Measurements from ENCODE around the gene GPM6B. TPM values are rescaled to one million over a fixed set of nuclear protein-coding genes. Genes with fewer than 3 reads are reported as not detected.

Gene GPM6B
- total RNA-seq, 1 donor: 0.21 TPM

DNA sequence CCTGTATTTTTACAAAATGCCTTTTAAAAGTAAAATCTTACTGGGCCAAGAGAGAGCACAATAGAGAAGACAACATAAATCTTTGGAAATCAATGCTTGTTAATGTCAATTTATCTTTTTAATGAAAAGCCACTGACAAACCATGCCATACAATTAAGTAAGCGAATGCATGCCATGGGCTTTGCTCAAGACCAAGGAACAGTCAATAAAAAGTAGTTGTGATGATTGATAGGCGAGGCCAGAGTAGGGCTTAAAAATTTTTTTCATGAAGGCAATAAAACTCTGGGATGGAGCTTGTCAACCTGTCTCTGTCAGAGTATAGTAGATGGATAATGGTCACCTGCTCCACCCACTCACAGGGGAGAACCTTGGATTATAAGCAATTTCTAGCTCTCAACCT is 17.5 kb upstream of the GPM6B start:
- H3K4me3 ChIP-seq (ENCODE audit: low read length): no peak overlapping the region
- H3K4me1 ChIP-seq (ENCODE audit: insufficient read depth, low read length): no peaks in the 10 kb centered on the region
- H3K9me3 ChIP-seq (ENCODE audit: low read depth, low read length): no peaks in the 10 kb centered on the region
- no peaks in the 10 kb centered on the region for H3K27me3 ChIP-seq (ENCODE audit: insufficient read depth, low read length)

DNA sequence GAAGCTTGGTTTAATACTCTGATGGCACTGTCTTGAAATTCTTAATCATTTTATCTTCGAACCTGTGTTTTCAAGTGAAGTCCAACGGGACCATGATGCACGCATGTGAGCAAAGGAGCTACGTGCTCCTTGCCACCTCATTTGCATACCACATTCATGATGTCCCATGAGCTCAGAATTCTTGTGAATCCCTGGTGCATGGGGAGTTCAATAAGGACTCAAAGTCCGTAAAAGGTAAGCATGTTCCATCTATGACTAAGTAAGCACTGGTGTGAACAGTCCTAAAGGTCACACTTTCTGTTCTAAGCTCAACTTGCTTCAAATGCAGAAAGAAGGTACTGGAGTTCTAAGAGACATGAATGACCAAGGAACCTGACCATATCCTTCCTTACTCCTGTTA is 13.1 kb upstream of the GPM6B start:
- Histone ChIP-seq H3K4me1 (ENCODE audit: insufficient read depth, low read length) (no peaks in the 10 kb centered on the region), H3K27me3 (ENCODE audit: insufficient read depth, low read length) (no peaks in the 10 kb centered on the region), H3K4me3 (ENCODE audit: low read length) (no peak overlapping the region), H3K9me3 (ENCODE audit: low read depth, low read length) (no peaks in the 10 kb centered on the region)

DNA sequence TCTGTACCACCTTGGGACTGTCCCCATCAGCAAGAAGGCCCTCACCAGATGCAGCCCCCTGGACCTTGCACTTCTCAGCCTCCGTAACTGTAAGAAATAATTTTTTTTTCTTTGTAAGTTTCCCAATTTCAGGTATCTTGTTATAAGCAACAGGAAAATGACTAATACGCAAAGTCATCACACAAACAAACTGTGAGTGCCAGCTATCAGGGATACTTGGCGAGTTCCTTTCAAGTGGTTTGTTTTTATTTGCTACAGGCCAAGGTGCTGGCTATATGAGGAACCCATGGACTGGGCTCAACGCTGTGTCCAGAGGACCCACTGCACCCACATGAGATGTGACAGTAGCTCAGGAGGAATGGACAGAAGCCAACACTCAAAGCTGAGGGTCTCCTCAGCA is 11.5 kb upstream of the GPM6B start:
- Histone ChIP-seq H3K4me1 (ENCODE audit: insufficient read depth, low read length) (no peaks in the 10 kb centered on the region), H3K9me3 (ENCODE audit: low read depth, low read length) (no peaks in the 10 kb centered on the region), H3K4me3 (ENCODE audit: low read length) (no peak overlapping the region), H3K27me3 (ENCODE audit: insufficient read depth, low read length) (no peaks in the 10 kb centered on the region)

DNA sequence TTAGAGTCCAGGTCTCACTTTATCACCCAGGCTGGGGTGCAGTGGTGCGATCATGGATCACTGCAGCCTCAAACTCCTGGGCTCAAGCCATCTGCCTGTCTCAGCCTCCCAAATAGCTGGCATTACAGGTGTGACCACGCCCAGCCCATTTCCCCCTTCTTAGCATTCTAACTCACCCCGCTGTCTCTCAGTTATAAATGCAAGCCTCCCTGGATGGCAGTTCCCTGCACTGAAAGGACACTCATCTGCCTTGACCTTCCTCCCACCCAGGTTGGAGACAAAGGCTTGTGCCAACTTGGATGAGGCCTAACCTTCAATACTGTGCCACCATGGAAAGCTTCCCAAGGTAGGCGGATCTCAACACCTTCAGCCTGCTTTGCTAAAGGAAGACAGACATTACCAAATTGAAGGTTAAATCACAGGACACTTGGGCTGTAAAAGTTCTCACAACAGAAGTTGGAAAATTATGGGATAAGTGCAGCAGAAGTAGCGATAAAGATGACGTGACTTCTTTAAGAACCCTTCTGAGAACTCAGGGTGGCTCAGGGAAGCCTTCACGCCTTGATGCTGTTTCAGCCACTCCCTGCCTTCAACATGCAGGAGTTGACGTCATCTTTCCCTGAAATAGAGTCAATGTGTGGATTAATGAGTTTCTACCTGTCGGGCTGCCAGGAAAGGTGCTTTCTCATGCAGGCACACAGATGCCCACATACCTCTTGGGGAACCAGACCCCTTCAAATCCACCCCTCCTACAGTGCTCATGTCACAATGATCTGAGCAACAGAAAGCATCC is 10.6 kb upstream of the GPM6B start:
- Histone ChIP-seq H3K4me3 (ENCODE audit: low read length) (no peak overlapping the region), H3K9me3 (ENCODE audit: low read depth, low read length) (no peaks in the 10 kb centered on the region), H3K4me1 (ENCODE audit: insufficient read depth, low read length) (no peaks in the 10 kb centered on the region), H3K27me3 (ENCODE audit: insufficient read depth, low read length) (no peaks in the 10 kb centered on the region)

DNA sequence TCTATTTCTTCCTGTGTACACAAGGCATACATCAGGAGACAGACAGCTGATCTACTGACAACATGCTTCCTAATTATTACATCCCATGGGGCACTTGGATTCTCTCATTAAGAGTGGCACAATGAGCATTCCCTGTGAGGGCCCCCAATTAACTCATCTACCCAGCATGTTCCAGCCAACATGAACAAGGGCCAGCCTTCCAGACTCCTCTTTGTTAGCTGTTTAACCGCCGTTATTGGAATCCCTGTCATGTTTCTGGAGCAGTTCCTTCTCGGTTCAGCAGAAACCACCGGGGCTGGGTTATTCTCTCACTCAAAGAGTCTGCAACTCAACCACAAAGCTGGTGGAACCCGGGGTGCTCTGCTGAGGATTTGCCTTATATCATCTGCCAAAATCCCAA is 9.9 kb upstream of the GPM6B start:
- Histone ChIP-seq H3K4me3 (ENCODE audit: low read length) (no peak overlapping the region), H3K27me3 (ENCODE audit: insufficient read depth, low read length) (no peaks in the 10 kb centered on the region), H3K4me1 (ENCODE audit: insufficient read depth, low read length) (no peaks in the 10 kb centered on the region), H3K9me3 (ENCODE audit: low read depth, low read length) (no peaks in the 10 kb centered on the region)

DNA sequence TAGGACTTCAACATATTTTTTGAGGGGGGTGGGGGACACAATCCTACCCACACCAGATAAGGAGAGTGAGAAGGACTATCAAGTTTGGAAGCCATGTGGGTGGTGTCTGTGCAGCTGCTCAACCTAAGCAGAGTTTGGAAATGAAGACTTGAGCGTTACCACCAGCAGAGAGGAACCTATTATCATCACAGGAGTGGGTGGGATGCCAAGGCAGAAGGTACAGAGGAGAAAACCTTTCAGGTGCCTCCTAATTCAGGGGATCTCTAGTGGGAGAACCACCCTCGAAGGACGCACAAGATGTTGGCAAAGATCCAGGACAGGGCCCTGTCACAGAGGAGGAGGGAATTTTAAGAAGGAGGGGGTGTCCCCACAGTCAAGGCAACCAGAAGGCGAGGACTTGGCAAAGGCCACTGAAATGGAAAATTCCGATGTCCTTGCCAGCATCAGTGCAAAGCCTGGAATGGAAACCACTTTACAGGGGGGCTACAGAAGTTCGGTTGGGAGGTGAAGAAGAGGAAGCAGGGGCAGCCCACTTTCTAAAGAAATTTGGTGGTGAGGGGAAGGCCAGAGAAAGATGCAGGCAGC is 8.4 kb upstream of the GPM6B start:
- H3K9me3 ChIP-seq (ENCODE audit: low read depth, low read length): no peaks in the 10 kb centered on the region
- H3K27me3 ChIP-seq (ENCODE audit: insufficient read depth, low read length): no peaks in the 10 kb centered on the region
- no peaks in the 10 kb centered on the region for H3K4me1 ChIP-seq (ENCODE audit: insufficient read depth, low read length)
- H3K4me3 ChIP-seq (ENCODE audit: low read length): no peak overlapping the region

DNA sequence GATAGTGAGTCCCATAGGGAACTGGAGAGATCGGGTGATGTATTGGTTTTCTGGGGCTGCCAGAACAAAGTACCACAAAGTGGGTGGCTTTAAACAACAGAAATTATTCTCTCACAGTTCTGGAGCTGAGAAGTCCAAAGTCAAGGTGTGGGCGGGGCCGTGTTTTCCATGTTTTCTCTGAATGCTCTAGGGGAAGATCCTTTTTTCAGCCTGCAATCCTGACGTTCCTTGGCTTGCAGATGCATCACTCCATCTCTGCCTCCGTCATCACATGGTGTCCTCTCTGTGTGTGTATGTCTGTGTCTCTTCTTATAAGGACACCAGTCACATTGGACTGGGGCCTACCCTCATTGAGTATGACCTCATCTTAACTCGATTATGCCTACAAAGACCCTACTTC is 7.9 kb upstream of the GPM6B start:
- H3K4me1 ChIP-seq (ENCODE audit: insufficient read depth, low read length): no peaks in the 10 kb centered on the region
- H3K9me3 ChIP-seq (ENCODE audit: low read depth, low read length): no peaks in the 10 kb centered on the region

DNA sequence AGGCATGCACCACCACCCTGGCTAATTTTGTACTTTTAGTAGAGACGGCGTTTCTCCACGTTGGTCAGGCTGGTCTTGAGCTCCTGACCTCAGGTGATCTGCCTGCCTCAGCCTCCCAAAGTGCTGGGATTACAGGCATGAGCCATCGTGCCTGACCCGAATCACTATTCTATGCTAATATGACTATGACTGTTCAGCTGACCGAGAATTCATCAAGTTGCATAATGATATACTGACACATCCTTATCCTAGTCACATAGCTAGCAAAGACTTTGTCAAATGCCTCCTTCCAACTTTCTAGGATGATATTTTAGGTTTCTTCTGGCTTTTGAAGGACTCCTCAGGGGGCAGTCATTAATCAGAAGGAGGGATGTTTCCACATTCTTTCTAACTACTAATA is 4.8 kb upstream of the GPM6B start:
- no peaks in the 10 kb centered on the region for H3K27me3 ChIP-seq (ENCODE audit: insufficient read depth, low read length)
- no peaks in the 10 kb centered on the region for H3K9me3 ChIP-seq (ENCODE audit: low read depth, low read length)
- no peaks in the 10 kb centered on the region for H3K4me1 ChIP-seq (ENCODE audit: insufficient read depth, low read length)
- H3K4me3 ChIP-seq (ENCODE audit: low read length): no peak overlapping the region

More for the DNA sequence above, 7.9 kb upstream of the GPM6B start:
- Histone ChIP-seq H3K4me3 (ENCODE audit: low read length) (no peak overlapping the region), H3K27me3 (ENCODE audit: insufficient read depth, low read length) (no peaks in the 10 kb centered on the region)

DNA sequence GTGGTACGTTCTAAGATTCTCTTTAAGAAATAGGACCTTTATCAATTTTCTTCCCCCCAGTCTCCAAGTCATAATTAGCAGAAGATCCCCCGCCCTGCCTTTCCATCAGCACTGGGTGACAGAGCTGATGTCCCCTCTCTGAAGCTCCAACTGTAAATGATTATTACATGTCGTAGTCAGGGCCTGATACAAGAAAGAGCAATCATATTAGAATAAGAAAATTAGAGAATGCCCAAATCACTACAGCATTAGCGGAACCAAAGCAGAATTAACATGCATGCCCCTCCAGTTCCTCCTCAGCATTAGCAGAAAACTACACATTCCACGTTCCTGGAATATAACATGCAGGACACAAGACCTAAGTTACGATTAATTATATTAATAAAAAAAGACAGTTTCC is 717 bp downstream of the GPM6B start:
- H3K9me3 ChIP-seq (ENCODE audit: low read depth, low read length): no peaks in the 10 kb centered on the region
- no peaks in the 10 kb centered on the region for H3K4me1 ChIP-seq (ENCODE audit: insufficient read depth, low read length)
- H3K4me3 ChIP-seq (ENCODE audit: low read length): no peak overlapping the region
- no peaks in the 10 kb centered on the region for H3K27me3 ChIP-seq (ENCODE audit: insufficient read depth, low read length)

DNA sequence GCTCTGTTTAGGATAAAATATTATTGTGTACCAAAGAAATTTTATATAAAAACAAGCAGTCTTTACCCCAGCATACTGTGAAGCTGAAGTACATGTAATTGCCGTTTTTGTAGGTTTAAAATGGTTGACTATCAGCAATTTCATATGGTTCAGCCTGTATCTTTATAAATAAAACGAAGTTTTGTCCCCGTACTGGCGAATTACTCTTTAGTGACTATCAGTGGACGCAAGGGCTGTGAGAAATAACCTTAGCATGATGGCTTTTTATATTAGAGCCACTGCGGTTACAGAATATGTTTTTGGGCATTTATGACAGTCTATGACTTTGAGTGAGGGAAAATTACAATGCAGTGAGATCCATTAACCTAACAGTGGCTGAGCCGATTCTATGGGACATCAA is 1.2 kb downstream of the GPM6B start:
- Histone ChIP-seq H3K9me3 (ENCODE audit: low read depth, low read length) (no peaks in the 10 kb centered on the region), H3K4me1 (ENCODE audit: insufficient read depth, low read length) (no peaks in the 10 kb centered on the region), H3K27me3 (ENCODE audit: insufficient read depth, low read length) (no peaks in the 10 kb centered on the region), H3K4me3 (ENCODE audit: low read length) (no peak overlapping the region)

DNA sequence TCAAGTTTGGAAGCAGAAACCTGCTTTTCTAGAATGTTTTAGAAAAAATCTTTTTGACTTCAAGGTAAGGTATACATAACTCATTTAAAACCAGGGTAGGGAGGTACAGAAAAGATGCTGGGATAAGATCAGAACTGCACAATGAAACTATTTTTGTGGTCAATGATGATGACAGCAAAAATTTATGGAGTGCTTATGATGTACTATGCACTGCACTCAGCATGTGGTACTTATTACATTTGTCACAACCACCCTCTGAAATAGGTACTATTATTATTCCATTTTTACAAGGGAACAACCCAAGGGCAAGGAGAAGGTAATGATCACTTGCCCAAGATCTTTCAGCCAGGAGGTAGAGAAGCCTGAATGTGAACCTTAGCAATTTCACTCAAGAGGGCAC is 8.0 kb downstream of the GPM6B start:
- Histone ChIP-seq H3K4me3 (ENCODE audit: low read length) (no peak overlapping the region), H3K9me3 (ENCODE audit: low read depth, low read length) (no peaks in the 10 kb centered on the region), H3K27me3 (ENCODE audit: insufficient read depth, low read length) (no peaks in the 10 kb centered on the region), H3K4me1 (ENCODE audit: insufficient read depth, low read length) (no peaks in the 10 kb centered on the region)

DNA sequence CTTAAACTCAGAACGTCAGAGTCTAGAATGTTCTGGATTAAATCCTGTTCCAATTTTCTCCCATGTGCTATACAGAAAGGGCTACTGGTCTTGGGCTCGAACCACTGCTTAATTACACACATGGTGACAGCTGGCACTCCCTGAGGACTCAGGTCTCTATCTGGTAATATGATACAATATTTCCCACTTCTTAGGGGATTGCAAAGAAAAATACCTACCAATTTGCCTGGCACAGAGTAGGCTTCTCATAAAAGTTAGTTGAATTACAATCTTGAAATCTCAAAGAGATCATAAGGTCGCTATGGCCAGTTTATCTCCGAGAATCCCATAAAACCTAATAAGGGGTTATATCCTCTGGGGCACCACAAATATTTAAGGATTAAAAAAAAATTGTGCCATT is 8.6 kb downstream of the GPM6B start:
- Histone ChIP-seq H3K4me1 (ENCODE audit: insufficient read depth, low read length) (no peaks in the 10 kb centered on the region), H3K27me3 (ENCODE audit: insufficient read depth, low read length) (no peaks in the 10 kb centered on the region), H3K9me3 (ENCODE audit: low read depth, low read length) (no peaks in the 10 kb centered on the region), H3K4me3 (ENCODE audit: low read length) (no peak overlapping the region)

DNA sequence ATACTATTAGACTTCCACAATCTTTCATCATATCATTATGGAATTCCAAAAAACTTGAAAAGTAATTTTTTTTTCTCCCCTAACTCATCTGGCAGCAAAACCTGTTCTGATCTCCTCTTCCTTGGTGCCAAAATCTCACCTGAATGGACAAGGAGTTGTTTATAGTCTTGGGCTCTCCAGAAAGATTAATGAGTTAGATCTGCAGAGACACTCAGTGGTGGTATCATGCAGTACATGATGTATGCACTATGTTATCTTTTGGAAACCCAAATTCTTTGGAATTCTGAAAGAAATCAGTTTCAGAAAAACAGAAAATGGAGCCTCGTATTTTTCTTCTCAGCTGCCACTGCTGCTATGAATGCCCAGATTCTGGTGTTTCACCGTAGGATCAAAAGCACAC is 11.7 kb downstream of the GPM6B start:
- H3K27me3 ChIP-seq (ENCODE audit: insufficient read depth, low read length): no peaks in the 10 kb centered on the region
- H3K4me3 ChIP-seq (ENCODE audit: low read length): no peak overlapping the region
- H3K9me3 ChIP-seq (ENCODE audit: low read depth, low read length): no peaks in the 10 kb centered on the region
- H3K4me1 ChIP-seq (ENCODE audit: insufficient read depth, low read length): no peaks in the 10 kb centered on the region

DNA sequence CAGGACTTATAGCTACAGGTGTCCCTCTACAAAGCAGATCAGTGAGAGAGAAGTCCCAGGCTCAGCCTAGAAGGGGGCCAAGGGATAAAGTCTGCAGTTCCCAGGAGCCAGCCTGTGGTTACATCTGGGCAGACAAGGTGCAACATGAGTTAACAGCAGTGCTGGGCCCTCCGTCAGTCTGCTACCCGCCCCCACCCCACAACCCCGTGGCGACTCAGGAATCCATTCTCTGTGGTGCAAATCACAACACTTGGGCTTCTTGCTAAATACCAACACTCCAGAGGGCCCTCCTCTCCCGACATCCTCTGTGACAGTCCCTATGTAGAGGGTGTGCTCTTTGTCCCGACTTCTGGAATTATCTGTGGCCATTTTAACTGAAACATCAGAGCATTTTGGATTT is 13.8 kb downstream of the GPM6B start:
- no peaks in the 10 kb centered on the region for H3K27me3 ChIP-seq (ENCODE audit: insufficient read depth, low read length)
- H3K4me1 ChIP-seq (ENCODE audit: insufficient read depth, low read length): no peaks in the 10 kb centered on the region
- H3K4me3 ChIP-seq (ENCODE audit: low read length): no peak overlapping the region
- H3K9me3 ChIP-seq (ENCODE audit: low read depth, low read length): no peaks in the 10 kb centered on the region

DNA sequence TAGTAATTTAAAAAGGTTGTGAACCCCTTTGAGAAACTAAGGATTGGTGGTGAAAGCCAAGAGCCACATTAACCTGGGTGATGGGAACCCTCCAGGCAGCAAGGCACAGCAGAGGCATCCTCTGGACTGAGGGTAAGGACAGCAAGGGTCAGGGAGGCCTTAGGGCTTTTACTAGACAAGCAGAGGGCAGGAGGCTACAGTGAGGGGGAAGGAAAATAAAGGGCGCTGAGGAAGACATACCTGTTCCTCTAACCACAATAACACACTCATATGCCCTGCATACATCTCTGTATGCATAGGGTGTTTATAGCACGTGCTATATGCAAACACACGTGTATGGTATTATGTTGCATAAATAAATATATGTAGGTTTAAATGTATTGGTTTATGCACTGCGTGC is 18.7 kb downstream of the GPM6B start:
- Histone ChIP-seq H3K4me1 (ENCODE audit: insufficient read depth, low read length) (no peaks in the 10 kb centered on the region), H3K4me3 (ENCODE audit: low read length) (no peak overlapping the region), H3K27me3 (ENCODE audit: insufficient read depth, low read length) (no peaks in the 10 kb centered on the region), H3K9me3 (ENCODE audit: low read depth, low read length) (no peaks in the 10 kb centered on the region)

DNA sequence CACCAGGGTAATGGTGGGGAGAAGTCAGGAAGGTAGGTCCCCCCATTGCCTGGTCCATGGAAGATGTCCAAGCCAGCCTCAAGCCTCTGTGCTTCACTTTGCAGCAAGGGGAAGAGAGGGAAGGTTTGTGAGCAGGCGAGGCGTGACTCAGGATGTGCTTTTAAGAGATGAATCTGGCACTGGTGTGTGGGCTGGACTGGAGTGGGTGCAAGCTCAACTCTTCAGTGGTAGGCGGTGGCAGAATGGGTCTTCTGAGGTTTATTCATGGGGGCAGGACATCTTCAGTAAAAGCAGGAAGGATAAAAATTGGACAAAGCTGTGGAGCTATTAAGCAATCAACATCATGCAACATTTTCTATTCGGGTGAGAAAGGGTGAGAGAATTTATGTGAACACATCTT is 19.4 kb downstream of the GPM6B start:
- Histone ChIP-seq H3K4me3 (ENCODE audit: low read length) (no peak overlapping the region), H3K27me3 (ENCODE audit: insufficient read depth, low read length) (no peaks in the 10 kb centered on the region), H3K9me3 (ENCODE audit: low read depth, low read length) (no peaks in the 10 kb centered on the region)

More for the DNA sequence above, 19.4 kb downstream of the GPM6B start:
- no peaks in the 10 kb centered on the region for H3K4me1 ChIP-seq (ENCODE audit: insufficient read depth, low read length)

Measured in mononuclear cell (primary cell).